Transverse colon (tissue), 4 donors: ENCODE results near the gene SERINC5.
"Not testable (repeated sequence)": the region's sequence is repeated elsewhere in the genome, so short reads cannot be mapped to it uniquely, and the experiment has no call there.

Source experiments
- EP300 ChIP-seq: sonication (generic); formaldehyde crosslinking; IDR thresholded peaks from one replicate; pipeline ENCODE4 v1.6.1; 2017; ENCODE audit warnings: antibody characterized with exemption, low read depth
- POLR2A ChIP-seq: fragments of 450-650 bp; IDR thresholded peaks from one replicate; pipeline ENCODE4 v1.6.1; 2016; ENCODE audit warnings: antibody characterized with exemption, mild to moderate bottlenecking, moderate library complexity
- POLR2AphosphoS5 ChIP-seq, 3 donors: sonication (generic); formaldehyde crosslinking; IDR thresholded peaks; one replicate each; pipeline ENCODE4 v1.6.1; 2016; ENCODE audit warnings: antibody characterized with exemption in 3 of 3
- TF ChIP-seq, protein P1 (sequence below), 5 experiments: fragments of 200-600 bp in 3 of 5; fragments of 450-650 bp in 2 of 5; sonication (generic) in 3 of 5; IDR thresholded peaks; 1 replicate in 2 of 5; 2 replicates in 3 of 5; pipeline ENCODE4 v1.5.1; 2016 to 2017; ENCODE audit warnings: antibody characterized with exemption in 5 of 5, inconsistent platforms in 3 of 5, mild to moderate bottlenecking in 2 of 5, moderate library complexity in 1 of 5

DNA sequence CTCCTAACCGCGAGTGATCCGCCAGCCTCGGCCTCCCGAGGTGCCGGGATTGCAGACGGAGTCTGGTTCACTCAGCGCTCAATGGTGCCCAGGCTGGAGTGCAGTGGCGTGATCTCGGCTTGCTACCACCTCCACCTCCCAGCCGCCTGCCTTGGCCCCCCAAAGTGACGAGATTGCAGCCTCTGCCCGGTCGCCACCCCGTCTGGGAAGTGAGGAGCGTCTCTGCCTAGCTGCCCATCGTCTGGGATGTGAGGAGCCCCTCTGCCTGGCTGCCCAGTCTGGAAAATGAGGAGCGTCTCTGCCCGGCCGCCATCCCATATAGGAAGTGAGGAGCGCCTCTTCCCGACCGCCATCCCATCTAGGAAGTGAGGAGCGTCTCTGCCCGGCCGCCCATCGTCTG is 44.9 kb upstream of the SERINC5 start:
- TF ChIP-seq, protein P1, sequence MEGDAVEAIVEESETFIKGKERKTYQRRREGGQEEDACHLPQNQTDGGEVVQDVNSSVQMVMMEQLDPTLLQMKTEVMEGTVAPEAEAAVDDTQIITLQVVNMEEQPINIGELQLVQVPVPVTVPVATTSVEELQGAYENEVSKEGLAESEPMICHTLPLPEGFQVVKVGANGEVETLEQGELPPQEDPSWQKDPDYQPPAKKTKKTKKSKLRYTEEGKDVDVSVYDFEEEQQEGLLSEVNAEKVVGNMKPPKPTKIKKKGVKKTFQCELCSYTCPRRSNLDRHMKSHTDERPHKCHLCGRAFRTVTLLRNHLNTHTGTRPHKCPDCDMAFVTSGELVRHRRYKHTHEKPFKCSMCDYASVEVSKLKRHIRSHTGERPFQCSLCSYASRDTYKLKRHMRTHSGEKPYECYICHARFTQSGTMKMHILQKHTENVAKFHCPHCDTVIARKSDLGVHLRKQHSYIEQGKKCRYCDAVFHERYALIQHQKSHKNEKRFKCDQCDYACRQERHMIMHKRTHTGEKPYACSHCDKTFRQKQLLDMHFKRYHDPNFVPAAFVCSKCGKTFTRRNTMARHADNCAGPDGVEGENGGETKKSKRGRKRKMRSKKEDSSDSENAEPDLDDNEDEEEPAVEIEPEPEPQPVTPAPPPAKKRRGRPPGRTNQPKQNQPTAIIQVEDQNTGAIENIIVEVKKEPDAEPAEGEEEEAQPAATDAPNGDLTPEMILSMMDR (IDR thresholded peaks at IDR 0.05): not testable (repeated sequence)
- not testable (repeated sequence) for TF ChIP-seq EP300; POLR2A; POLR2AphosphoS5 (IDR thresholded peaks at IDR 0.05)
